GM18873 (cell line): ENCODE measurements around the gene GNAS.

Experiments
- ATAC-seq: cut with Tn5 transposase; IDR thresholded peaks from one replicate; pipeline ENCODE4 v1.9.1; 2021; ENCODE audit warnings: mild to moderate bottlenecking, moderate library complexity, moderate number of reproducible peaks; ENCODE audit not compliant: unreplicated experiment, low FRiP score

GNAS gene

DNA sequence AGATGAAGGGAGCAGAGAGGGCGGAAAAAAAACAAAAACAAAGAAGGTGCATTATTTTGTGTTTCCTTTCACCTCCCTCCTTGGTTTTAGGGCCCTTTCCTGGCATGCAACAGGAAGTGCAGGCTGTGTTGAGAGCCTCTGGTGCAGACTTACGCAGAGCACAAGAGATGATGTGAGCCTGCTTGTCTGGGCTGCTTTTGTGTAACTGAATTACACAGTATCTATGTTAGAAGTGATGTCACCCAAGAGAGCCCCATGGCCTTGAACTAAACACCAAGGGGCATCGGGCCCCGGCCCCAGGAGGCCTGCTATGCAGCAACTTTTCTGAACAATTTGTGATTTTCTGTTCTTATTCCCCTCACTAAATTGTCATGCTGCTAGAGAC lies 25.5 kb downstream of the GNAS start:
- no peak for ATAC-seq

GRCh38 chr20:58878399-58878798 lies 25.9 kb downstream of the GNAS start:
- ATAC-seq: no peak

DNA sequence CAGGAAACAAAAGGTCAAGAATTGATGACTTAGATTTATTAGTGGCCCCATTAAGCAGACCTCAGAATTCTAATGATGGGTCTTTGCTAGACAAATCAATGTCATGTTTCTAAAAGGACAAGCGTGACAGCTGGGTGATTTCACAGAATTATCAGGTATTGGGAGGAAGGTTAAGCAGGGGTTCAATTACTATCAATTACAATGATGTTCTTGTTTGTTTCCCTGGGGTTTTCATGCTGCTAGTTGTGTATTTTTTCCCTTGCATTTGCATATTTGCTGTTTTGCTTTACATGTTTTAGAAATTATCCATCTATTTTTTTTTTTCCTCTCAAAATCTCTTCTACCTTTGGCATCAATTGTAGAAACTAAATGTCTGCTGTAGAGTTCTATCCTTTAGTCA lies 27.9 kb downstream of the GNAS start:
- no peak for ATAC-seq

DNA sequence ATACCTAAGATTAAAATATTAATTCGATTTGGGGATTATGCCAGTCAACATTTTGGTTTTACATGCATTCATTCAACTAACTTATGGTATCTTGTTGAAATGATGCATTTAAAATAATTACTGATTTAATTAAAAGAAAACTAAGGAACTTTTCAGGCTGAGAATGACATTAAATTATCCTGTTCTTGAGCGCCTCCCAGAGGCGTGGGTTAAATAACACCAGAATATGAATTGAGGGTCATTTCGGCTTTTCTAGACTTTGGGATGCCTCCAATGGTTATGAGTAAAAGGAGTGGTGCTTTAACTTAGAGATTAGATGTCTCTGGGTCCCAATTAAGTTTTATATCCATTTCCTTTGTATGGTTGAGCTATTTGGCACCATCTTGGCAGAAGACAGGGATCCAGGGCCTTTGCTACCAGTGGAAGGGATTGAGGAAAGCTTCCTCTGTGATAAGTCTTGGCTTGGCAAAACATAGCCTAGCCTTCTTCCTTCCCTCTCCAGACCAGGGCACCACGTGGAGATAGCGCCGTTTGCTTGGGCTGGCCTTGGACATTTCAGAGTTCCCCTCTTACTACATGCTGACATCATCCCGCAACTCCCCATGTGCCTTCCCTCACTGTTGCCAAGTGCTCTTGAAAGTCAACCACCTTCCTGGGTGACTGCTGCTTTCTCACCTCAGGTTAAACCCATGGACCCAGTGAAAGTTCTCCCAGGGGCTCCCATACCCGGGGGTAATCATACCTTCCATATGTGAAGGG lies 28.7 kb downstream of the GNAS start:
- ATAC-seq: no peak

DNA sequence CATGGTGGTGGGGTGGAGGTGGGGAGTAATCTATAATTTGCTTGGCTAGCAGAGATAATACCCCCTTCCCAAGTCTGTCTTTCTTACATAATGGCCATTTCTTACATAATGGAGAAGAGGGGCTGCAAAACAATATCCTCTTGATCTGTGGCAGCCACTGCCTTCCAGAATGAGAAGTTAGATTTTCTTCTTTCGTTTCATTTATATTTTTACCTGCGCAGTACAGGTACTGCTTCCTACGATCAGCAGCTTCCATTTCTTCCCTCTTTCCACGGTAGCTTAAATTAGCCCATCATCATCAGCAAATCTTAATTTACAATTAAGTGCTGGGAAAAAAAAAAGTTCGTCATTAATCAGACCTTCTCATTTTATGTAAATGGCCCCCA lies 30.2 kb downstream of the GNAS start:
- ATAC-seq: no peak

DNA sequence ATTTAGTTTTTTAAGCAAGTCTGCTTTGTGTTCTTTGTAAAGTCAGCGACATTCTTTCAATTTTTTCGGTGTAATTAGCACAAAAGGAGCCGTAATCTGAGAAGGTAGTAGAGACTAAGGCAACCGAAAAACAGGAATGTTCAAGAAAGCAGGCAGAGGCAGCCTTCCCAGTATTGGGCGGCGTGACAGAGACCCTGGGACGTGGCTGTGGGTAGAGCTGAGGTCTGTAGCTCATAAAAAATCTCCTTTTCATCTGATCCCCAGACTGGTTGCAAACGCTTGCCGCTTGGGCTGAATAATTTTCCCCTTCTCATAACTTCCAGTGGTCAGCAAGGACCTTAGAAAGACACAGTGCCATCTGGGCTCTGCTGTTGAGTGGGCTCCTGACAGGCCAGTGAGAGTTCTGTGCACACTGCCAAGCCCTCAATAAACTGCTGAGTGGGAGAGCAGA lies 30.8 kb downstream of the GNAS start:
- ATAC-seq: no peak

GRCh38 chr20:58884966-58885365 lies 32.5 kb downstream of the GNAS start:
- ATAC-seq: no peak

- ATAC-seq: no peak
Measured at GRCh38 chr20:58886546-58886945, 34.0 kb downstream of the GNAS start.

DNA sequence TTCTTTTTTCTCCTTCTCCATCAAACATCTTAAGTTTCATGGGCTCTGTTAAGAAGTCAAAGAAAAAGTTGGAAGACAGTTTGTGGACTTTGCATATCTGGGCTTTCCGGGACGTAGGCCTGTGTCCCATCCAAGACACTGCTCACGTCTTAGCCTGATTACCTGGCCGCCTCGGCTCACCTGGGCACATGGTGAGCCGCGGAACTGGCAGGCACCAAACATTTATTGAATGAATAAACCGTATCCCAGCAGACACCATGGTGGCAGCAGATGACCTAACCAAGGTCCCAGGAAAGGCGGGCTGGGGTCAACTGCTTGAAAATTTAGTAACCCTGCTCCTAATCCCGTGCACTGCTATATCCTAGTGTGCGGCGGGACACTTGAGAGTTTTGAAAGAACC lies 35.6 kb downstream of the GNAS start:
- no peak for ATAC-seq

GRCh38 chr20:58888521-58889333 lies 36.2 kb downstream of the GNAS start:
- peak; percentile 45 for ATAC-seq

- no peak for ATAC-seq
Measured at GRCh38 chr20:58889334-58889760, 36.8 kb downstream of the GNAS start.

GRCh38 chr20:58889798-58890517 lies 37.4 kb downstream of the GNAS start:
- no peak for ATAC-seq

DNA sequence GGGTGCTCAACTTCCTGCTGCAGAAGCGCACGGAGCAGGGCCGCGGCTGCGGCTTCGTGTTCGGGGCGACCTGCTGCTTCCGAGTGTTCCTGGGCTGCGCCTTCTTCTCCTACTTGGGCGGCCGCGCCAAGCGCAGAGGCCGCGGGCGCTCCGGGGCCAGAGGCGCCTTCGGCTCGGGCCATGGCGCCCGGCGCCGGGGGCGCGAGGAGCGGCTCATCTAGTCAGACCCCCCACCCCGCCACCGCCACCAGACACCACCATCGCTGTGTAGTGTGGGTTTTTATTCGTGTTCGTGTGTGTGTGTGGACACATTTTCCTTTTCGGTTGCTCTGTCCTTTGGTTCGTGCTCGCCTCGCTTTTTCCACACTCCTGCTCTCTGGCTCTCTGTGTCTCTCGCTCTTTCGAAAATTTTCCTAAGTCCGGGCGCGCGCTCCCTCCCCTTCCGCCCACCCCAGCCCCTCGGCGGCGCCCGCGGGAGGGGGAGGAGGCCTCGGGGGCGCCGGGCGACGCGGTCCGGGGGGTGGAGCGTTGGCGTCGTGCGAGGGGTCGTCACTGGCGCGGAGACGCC lies 38.1 kb downstream of the GNAS start:
- ATAC-seq: no peak

GRCh38 chr20:58891086-58891717 lies 38.7 kb downstream of the GNAS start:
- no peak for ATAC-seq

DNA sequence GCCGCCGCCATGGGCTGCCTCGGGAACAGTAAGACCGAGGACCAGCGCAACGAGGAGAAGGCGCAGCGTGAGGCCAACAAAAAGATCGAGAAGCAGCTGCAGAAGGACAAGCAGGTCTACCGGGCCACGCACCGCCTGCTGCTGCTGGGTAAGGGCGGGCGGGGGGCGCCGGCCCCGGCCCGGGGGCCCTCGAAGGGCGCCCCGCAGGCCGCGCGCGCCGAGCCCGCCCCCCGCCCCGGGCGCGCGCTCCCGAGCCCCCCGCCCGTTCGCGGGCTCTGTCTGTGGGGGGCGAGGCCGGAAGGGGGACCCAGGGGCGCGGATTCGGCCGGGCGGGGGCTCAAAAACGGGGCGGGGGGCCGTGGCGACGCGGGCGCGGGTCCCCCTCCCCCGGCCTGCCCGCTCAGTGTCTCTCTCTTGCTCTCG lies 39.2 kb downstream of the GNAS start:
- ATAC-seq: no peak

DNA sequence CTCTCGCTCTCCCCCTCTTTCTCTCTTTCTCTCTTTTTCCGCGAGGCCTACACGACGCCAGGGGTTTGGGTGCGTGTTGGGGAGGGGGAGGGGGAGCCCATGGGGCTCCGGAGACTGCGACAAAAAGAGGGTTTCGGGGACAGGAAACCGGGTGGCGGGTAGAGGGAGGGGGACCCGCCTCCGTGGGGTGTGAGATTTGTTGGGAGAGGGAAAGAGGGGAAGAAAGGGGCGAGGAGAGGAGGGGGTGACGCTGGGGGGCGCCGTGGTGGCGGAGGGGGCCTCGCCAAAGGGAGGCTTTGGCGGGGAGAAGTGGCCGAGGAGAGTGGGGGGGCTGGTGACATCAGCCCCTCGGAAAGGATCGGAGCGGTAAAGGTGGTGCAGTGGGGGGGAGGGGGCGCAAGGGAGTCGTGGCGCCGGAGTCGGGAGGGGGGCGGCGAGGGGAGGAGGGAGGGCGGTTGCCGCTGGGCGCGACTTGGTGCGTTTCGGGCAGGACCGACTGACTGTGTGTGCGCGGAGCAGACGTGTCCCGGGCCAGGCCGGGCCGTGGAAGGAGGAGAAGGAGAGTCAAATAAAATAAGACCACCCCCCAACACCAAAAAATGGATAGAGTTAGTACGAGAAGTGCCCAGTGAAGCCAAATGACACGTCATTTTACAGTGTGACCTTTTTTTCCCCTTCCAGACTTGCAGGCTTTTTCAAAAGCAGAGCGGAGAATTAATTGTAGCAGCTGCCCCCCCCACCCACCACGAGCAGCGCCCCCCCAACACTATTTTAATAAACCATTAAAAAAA lies 39.8 kb downstream of the GNAS start:
- ATAC-seq: no peak

DNA sequence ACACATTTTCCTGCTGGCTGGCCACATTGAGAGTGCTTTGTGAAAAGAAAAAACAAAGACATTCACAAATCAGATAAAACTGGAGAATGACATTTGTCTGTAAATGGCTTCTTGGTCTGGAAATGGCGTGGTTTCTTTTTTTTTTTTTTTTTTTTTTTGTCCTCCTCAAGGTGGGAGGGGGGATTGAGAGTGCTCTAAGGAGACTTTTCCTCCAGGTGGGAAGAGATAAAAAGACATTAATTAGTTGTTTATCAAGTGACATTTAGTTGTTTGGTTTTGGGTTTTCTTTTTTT lies 40.4 kb downstream of the GNAS start:
- no peak for ATAC-seq

- ATAC-seq: no peak
Measured at GRCh38 chr20:58893355-58894120, 41.0 kb downstream of the GNAS start.
